ENCODE data around the gene BRSK2.

The BRSK2 gene

GRCh38 chr11:1388763-1389102, 1.0 kb upstream of the BRSK2 start:
- H3K4me1 ChIP-seq (ENCODE audit: low read length), result no peaks in the 10 kb centered on the region
- TF ChIP-seq EZH2 (optimal IDR thresholded peaks at IDR 0.05; ENCODE audit: low read depth, low read length) (no peak), EZH2phosphoT487 (IDR thresholded peaks at IDR 0.05; ENCODE audit: low read length) (no peak), CTCF (IDR thresholded peaks at IDR 0.05; ENCODE audit: low read length) (no peak)
- no peaks in the 10 kb centered on the region for H3K9me2 ChIP-seq (replicated peaks; ENCODE audit: insufficient read depth, low read length)
- no peak for DNase-seq
- no peak overlapping the region for H3K4me3 ChIP-seq (ENCODE audit: low read length)
- H3K4me2 ChIP-seq (ENCODE audit: low read depth, low read length), result 0 out of 2 replicates have a peak overlapping the region, but pooled peaks have one; percentile 63
- H2AFZ ChIP-seq (ENCODE audit: low read length), result no peak overlapping the region
- H3K9me3 ChIP-seq (replicated peaks; ENCODE audit: insufficient read depth, low read length), result no peaks in the 10 kb centered on the region
- no peaks in the 10 kb centered on the region for H3K79me2 ChIP-seq (ENCODE audit: low read length)
- no peaks in the 10 kb centered on the region for H4K20me1 ChIP-seq (ENCODE audit: insufficient read depth, low read length)
- no peak overlapping the region for H3K27ac ChIP-seq (ENCODE audit: low read length)
- no peak overlapping the region for H3K9ac ChIP-seq (ENCODE audit: low read length)
- peaks cover 70% of the 10 kb centered on the region for H3K27me3 ChIP-seq (replicated peaks; ENCODE audit: insufficient read depth, low read length)
- H3K36me3 ChIP-seq (replicated peaks; ENCODE audit: insufficient read depth, low read length), result no peaks in the 10 kb centered on the region
- no peaks in the 10 kb centered on the region for H3F3A ChIP-seq (ENCODE audit: insufficient read depth, low read length)

GRCh38 chr11:1389103-1389931, 417 bp upstream of the BRSK2 start:
- TF ChIP-seq CTCF (IDR thresholded peaks at IDR 0.05; ENCODE audit: low read length) (no peak), EZH2phosphoT487 (IDR thresholded peaks at IDR 0.05; ENCODE audit: low read length) (no peak), EZH2 (optimal IDR thresholded peaks at IDR 0.05; ENCODE audit: low read depth, low read length) (no peak)
- no peaks in the 10 kb centered on the region for H3K79me2 ChIP-seq (ENCODE audit: low read length)
- peak; percentile 83 for DNase-seq
- peak overlapping the region; percentile 29 for H3K4me3 ChIP-seq (ENCODE audit: low read length)
- 0 out of 2 replicates have a peak overlapping the region, but pooled peaks have one; percentile 35 for H2AFZ ChIP-seq (ENCODE audit: low read length)
- no peaks in the 10 kb centered on the region for H4K20me1 ChIP-seq (ENCODE audit: insufficient read depth, low read length)
- no peaks in the 10 kb centered on the region for H3F3A ChIP-seq (ENCODE audit: insufficient read depth, low read length)
- peak overlapping the region; percentile 63; the same call in 1 of the 2 replicates for H3K4me2 ChIP-seq (ENCODE audit: low read depth, low read length)
- H3K9me2 ChIP-seq (replicated peaks; ENCODE audit: insufficient read depth, low read length), result no peaks in the 10 kb centered on the region
- H3K4me1 ChIP-seq (ENCODE audit: low read length), result no peaks in the 10 kb centered on the region
- no peaks in the 10 kb centered on the region for H3K9me3 ChIP-seq (replicated peaks; ENCODE audit: insufficient read depth, low read length)
- no peaks in the 10 kb centered on the region for H3K36me3 ChIP-seq (replicated peaks; ENCODE audit: insufficient read depth, low read length)
- no peak overlapping the region for H3K27ac ChIP-seq (ENCODE audit: low read length)
- peaks cover 70% of the 10 kb centered on the region for H3K27me3 ChIP-seq (replicated peaks; ENCODE audit: insufficient read depth, low read length)
- H3K9ac ChIP-seq (ENCODE audit: low read length), result no peak overlapping the region

GRCh38 chr11:1390569-1391164, 933 bp downstream of the BRSK2 start:
- no peaks in the 10 kb centered on the region for H3K9me2 ChIP-seq (replicated peaks; ENCODE audit: insufficient read depth, low read length)
- H3K9me3 ChIP-seq (replicated peaks; ENCODE audit: insufficient read depth, low read length), result no peaks in the 10 kb centered on the region
- H2AFZ ChIP-seq (ENCODE audit: low read length), result no peak overlapping the region
- H3K79me2 ChIP-seq (ENCODE audit: low read length), result no peaks in the 10 kb centered on the region
- H4K20me1 ChIP-seq (ENCODE audit: insufficient read depth, low read length), result no peaks in the 10 kb centered on the region
- no peak overlapping the region for H3K4me2 ChIP-seq (ENCODE audit: low read depth, low read length)
- no peaks in the 10 kb centered on the region for H3F3A ChIP-seq (ENCODE audit: insufficient read depth, low read length)
- H3K27me3 ChIP-seq (replicated peaks; ENCODE audit: insufficient read depth, low read length), result peaks cover 57% of the 10 kb centered on the region
- no peak for DNase-seq
- no peak overlapping the region for H3K27ac ChIP-seq (ENCODE audit: low read length)
- TF ChIP-seq EZH2phosphoT487 (IDR thresholded peaks at IDR 0.05; ENCODE audit: low read length) (no peak), EZH2 (optimal IDR thresholded peaks at IDR 0.05; ENCODE audit: low read depth, low read length) (no peak), CTCF (IDR thresholded peaks at IDR 0.05; ENCODE audit: low read length) (no peak)
- no peak overlapping the region for H3K4me3 ChIP-seq (ENCODE audit: low read length)
- H3K9ac ChIP-seq (ENCODE audit: low read length), result no peak overlapping the region
- H3K4me1 ChIP-seq (ENCODE audit: low read length), result no peaks in the 10 kb centered on the region
- no peaks in the 10 kb centered on the region for H3K36me3 ChIP-seq (replicated peaks; ENCODE audit: insufficient read depth, low read length)
